Left cardiac atrium (tissue), 4 donors: ENCODE data around the gene MPHOSPH6. TPM values are rescaled to one million over a fixed set of nuclear protein-coding genes. Genes with fewer than 3 reads are reported as not detected.
"Not testable (repeated sequence)": the region's sequence is repeated elsewhere in the genome, so short reads cannot be mapped to it uniquely, and the experiment has no call there.

ENCODE experiments used
- ATAC-seq, 2 donors: fragments of 200-7000 bp; cut with Tn5 transposase; one replicate each; pipeline ENCODE4 v1.9.1; 2020; ENCODE audit warnings: mild to moderate bottlenecking in 2 of 2, moderate library complexity in 2 of 2
- DNase-seq: peaks from one replicate; pipeline ENCODE4 v3.0.0-alpha.2; 2020
- intact Hi-C, 2 donors: fragments of 100-400 bp; cut with DNase I; formaldehyde crosslinking; loops; one replicate each; pipeline versions ENCODE4 v1.14.1 to v1.15.1; 2022 to 2023
- total RNA-seq, 2 donors: library from RNA; stranded (reverse); fragmentation: NEBNext Ultra II Directional; extraction: Animal tissue kit (Norgen Biotek cat#: 25700); gene quantifications; one replicate each; pipeline ENCODE4 v1.2.1, GENCODE V29; 2021
- donor health status: DM: no; HTN: yes; CAD: no.
- donor health status: DM: no; HTN: yes; CAD: no; lungs with severe emphysema.
- donor health status: DM: yes; HTN: yes; CAD: no.
- donor health status: Dilated cardiomyopathy.

The MPHOSPH6 gene
- total RNA-seq, 2 donors from 2014 or later = 10.0 to 12.2 TPM

DNA sequence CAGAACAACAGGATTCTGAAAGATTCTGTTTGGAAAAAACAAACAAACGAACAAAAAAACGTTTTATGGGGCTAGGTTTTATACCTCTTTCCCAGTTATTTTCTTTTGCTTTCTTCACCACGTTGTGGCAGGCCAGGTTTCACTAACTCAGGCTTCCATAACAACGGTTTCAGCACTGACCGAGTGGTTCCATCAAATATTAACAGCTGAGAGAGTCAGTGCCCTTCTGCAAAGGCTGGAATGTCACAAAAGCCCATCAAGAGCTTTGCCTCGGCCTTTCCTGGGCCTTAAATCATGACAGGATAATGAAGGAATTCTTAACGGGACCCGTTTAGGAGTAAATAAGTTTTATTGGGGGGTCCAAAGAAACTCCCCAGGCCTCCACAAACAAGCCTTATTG, 34.2 kb downstream of the MPHOSPH6 start:
- ATAC-seq = no peak
- no peak for DNase-seq
- intact Hi-C loops = no loop called here

- intact Hi-C loops = no loop called here
- ATAC-seq (peak in 1 of 2 donors; percentile 55), DNase-seq (no peak)
These were observed 35.2 kb downstream of the MPHOSPH6 start for GRCh38 chr16:82134846-82135245.

GRCh38 chr16:82133798-82134197, 36.2 kb downstream of the MPHOSPH6 start:
- no peak for ATAC-seq
- DNase-seq = no peak
- intact Hi-C loops = no loop called here

DNA sequence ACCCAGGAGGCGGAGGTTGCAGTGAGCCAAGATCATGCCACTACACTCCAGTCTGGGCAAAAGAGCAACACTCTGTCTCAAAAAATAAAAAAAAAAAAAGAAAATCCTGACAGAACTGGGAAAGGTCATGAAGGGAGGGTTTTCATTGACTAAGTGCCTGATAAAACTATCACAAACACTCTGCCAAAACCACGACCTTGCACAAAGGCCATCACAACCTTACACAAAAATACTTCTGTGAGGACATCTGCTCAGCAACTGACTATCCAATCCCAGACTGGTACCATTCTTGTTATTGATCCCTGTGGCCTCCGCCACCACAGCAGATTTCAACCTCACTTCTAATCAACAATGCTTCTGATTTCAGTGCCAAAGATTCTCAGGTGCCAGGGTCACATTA, 40.1 kb downstream of the MPHOSPH6 start:
- intact Hi-C loops = no loop called here

DNA sequence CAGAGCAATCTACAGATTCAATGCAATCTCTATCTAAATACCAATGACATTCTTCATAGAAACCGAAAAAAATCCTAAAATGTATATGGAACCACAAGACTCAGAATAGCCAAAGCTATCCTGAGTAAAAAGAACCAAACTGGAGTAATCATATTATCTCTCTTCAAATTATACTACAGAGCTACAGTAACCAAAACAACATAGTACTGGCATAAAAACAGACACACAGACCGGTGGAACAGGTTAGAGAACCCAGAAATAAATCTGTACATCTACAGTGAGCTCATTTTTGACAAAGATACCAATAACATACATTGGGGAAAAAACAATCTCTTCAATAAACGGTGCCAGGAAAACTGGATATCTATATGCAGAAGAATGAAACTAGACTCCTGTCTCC, 45.4 kb downstream of the MPHOSPH6 start:
- DNase-seq (no peak), ATAC-seq (no peak)

More for the DNA sequence above, 40.1 kb downstream of the MPHOSPH6 start:
- no peak for ATAC-seq
- no peak for DNase-seq

GRCh38 chr16:82119405-82119804, 50.6 kb downstream of the MPHOSPH6 start:
- DNase-seq (no peak), ATAC-seq (no peak)
- intact Hi-C loops = no loop called here

More for the DNA sequence above, 45.4 kb downstream of the MPHOSPH6 start:
- intact Hi-C loops = no loop called here

DNA sequence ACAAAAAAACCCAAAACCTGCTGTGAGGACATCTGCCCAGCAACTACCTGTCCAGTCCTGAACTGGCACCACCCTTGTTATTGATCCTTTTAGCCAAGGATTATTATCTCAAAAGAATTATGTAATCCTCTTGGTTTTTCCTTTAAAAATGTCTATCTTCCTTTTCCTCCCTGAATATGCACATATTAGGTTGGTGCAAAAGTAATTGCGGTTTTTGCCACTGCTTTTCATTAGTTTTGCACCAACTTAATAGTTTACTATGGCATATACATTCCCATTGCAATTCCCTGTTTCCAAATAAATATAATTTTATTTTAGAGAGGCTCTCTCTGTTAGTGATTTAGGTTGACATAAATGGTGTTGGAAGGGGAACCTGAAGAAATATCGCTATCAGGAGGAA, 51.3 kb downstream of the MPHOSPH6 start:
- intact Hi-C loops = no loop called here
- DNase-seq (no peak), ATAC-seq (no peak)

- intact Hi-C loops = no loop called here
- ATAC-seq = no peak
- no peak for DNase-seq
These were observed 53.5 kb downstream of the MPHOSPH6 start for GRCh38 chr16:82116535-82116934.

GRCh38 chr16:82113741-82114140, 56.3 kb downstream of the MPHOSPH6 start:
- ATAC-seq (no peak), DNase-seq (no peak)
- intact Hi-C loops = no loop called here

- intact Hi-C loops = no loop called here
- no peak for DNase-seq
These were observed 58.1 kb downstream of the MPHOSPH6 start for GRCh38 chr16:82111944-82112343.

DNA sequence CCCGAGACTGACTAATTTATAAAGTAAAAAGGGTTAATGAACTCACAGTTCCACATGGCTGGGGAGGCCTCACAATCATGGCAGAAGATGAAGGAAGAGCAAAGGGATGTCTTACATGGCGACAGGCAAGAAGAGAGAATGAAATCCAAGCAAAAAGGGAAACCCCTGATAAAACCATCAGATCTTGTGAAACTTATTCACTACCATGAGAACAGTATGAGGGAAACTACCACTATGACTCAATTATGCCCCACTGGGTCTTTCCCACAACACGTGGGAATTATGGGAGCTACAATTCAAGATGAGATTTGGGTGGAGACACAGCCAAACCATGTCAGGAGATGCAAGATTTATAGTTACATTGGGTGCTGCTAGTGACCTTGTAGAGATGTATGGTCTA, 60.8 kb downstream of the MPHOSPH6 start:
- intact Hi-C loops = not testable (repeated sequence)

More at GRCh38 chr16:82111944-82112343, 58.1 kb downstream of the MPHOSPH6 start:
- ATAC-seq = no peak

GRCh38 chr16:82108774-82109173, 61.2 kb downstream of the MPHOSPH6 start:
- peak; percentile 26 for DNase-seq
- intact Hi-C loops = no loop called here
- ATAC-seq = peak; percentile 90 to 95

More for the DNA sequence above, 60.8 kb downstream of the MPHOSPH6 start:
- not testable (repeated sequence) for DNase-seq, ATAC-seq

GRCh38 chr16:82108100-82108499, 61.9 kb downstream of the MPHOSPH6 start:
- DNase-seq = no peak
- peak; percentile 83 for ATAC-seq
- intact Hi-C loops = no loop called here

- intact Hi-C loops = no loop called here
- DNase-seq = no peak
These were observed 64.9 kb downstream of the MPHOSPH6 start for GRCh38 chr16:82105107-82105506.

More at GRCh38 chr16:82105107-82105506, 64.9 kb downstream of the MPHOSPH6 start:
- no peak for ATAC-seq

Other genes starting within 250 kb of the MPHOSPH6 start
- 1 to 10 TPM in 1 of 2 donors, under 1 TPM in 1; 0.94 to 1.4 TPM for gene SDR42E1, start 158.8 kb downstream of the MPHOSPH6 start, total RNA-seq
- gene HSD17B2, start 135.0 kb downstream of the MPHOSPH6 start, total RNA-seq = not detected